Fibroblast of peridontal ligament (primary cell): Measurements from ENCODE around the gene TRIM58.

ENCODE experiments used
- DNase-seq: peaks from one replicate; pipeline ENCODE4 v3.0.0-alpha.2; 2010; ENCODE audit errors: extremely low read depth

TRIM58 gene, protein sequence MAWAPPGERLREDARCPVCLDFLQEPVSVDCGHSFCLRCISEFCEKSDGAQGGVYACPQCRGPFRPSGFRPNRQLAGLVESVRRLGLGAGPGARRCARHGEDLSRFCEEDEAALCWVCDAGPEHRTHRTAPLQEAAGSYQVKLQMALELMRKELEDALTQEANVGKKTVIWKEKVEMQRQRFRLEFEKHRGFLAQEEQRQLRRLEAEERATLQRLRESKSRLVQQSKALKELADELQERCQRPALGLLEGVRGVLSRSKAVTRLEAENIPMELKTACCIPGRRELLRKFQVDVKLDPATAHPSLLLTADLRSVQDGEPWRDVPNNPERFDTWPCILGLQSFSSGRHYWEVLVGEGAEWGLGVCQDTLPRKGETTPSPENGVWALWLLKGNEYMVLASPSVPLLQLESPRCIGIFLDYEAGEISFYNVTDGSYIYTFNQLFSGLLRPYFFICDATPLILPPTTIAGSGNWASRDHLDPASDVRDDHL

DNA sequence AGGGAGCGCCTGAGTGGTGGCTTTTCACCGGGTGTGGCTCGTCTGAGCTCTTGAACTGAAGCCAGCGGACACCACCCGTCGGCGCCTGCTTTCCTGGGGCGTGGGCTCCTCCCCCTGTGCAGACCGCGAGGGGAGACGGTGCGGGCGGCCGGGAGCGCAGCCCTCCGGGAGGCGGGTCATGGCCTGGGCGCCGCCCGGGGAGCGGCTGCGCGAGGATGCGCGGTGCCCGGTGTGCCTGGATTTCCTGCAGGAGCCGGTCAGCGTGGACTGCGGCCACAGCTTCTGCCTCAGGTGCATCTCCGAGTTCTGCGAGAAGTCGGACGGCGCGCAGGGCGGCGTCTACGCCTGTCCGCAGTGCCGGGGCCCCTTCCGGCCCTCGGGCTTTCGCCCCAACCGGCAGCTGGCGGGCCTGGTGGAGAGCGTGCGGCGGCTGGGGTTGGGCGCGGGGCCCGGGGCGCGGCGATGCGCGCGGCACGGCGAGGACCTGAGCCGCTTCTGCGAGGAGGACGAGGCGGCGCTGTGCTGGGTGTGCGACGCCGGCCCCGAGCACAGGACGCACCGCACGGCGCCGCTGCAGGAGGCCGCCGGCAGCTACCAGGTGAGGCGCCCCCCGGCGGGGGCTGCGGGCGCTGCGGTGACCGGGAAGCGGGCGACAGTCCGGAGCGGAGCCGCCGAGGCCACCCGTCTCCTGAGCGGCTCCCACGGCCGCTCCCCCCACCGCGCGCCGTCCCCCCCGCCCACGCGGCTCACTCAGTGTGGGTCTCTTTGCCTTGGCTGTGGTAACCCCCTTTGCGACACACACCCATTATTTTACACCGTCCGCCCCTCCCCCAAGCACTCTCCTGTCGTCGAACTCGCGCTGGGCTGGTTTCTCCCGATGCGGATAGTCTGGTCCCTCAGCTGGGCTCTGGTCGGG, at the start of gene TRIM58:
TSS of gene TRIM58 (plus strand) at position 119 of the 916 bp plus-strand sequence. CDS start at position 179, 60 bp downstream.
- DNase-seq, result no peak

DNA sequence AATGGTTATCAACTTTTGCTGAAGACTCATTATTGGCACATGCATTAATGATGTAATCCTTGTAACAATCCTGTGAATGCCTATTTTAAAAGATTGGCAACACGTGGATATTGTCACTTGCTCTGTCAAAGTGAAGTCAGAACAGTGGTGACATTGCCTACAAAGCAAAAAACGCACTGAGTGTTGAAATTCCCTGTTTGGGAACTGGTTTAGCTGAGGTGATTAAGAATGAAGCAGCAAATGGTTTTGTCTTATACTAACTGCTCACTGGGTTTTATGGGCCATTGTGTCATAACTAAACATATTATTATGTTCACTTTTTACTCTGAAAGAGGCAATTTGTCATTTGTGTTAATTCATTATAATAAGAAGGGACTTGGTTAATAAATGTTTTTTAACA, 44.4 kb upstream of the TRIM58 start:
- DNase-seq, result no peak

DNA sequence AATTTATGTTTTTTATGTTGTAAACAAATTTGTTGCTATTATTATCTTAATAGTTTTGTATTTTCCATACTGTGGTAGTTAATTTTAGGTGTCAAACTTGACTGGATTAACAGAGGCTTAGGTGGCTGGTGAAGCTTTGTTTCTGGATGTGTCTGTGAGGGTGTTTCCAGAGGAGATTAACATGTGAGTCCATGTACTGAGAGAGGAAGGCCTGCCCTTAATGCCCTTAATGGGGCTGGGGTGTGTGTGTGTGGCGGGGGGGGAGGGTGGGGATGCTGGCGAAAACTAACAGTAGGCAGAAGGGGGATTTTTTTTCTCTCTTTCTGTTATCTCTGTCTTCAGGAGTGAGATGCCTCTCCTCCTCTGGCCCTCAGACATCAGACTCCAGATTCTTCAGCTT, 34.9 kb upstream of the TRIM58 start:
- no peak for DNase-seq

DNA sequence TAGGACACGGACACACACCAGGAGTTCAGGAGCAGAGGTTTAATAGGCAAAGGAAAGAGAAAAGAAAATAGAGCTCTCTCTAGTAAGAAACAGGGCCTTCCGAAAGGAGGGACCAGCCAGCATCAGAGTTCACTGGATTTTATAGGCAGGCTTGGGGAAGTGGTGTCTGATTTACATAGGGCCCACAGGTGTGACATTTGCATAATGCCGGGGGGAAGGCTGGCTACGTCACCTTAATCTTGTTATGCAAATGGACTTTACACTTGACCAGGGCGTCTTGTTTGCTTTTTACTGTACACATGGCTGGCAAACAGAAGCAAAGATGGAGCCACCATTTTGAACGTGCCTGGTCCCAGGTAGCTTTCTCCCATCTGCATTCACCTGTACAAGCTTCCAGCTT, 33.0 kb upstream of the TRIM58 start, which contains the start of gene OR14A16:
TSS of gene OR14A16 (minus strand) at position 97 of the 400 bp plus-strand sequence. CDS start 8,390 bp downstream, outside the sequence.
- DNase-seq, result no peak

DNA sequence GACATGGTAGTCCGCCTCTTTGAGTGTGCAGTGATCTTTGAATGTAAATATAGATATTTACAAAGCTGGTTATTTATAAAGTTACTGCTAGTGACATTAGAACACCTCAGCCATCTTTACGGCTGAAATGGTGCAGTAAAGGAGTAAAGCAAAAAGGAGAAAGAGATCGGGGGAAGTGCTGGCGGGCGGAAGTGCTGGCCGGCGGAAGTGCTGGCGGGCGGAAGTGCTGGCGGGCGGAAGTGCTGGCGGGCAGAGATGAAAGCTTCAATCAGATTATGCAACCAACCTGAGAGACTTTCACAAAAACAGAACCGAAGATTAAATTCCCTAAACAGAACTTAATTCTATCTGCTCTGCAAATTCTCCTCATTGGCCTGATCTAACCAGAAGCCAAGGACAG, 31.6 kb upstream of the TRIM58 start:
- DNase-seq, result no peak

DNA sequence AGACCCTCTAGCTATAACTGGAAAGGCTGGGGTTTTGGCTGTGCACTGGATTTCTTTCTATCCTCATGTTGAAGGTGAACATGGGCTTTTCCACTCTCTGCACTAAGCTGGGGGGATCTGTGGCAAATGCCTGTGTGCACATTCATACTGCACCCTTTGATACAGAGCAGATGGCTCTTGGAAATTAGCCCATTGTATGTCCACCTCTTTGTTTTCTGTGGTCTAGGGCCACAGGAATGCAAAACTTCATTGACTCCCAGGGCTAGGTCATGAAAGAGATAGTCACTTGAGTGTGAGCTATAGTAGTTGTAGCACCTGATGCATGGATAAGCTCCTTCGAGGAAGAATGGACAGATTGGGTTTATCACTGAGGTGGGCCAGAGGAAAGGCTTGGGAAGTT, 27.3 kb upstream of the TRIM58 start:
- DNase-seq, result no peak

DNA sequence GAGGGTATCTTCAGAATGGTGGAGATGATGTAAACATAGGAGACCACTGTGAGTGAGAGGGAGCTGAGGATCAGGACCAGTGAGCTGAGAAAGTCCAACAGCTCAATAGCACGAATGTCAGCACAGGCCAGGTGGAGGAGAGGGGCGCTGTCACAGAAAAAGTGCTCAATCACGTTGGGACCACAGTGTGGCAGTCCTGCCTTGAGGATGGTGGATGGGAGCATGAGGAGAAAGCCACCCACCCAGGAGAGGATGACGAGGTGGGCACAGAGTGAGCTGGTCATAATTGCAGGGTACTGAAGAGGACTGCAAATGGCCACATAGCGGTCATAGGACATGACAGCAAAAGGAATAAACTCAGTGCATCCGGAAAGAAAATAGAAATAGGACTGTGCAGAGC, 23.4 kb upstream of the TRIM58 start:
- DNase-seq, result no peak

DNA sequence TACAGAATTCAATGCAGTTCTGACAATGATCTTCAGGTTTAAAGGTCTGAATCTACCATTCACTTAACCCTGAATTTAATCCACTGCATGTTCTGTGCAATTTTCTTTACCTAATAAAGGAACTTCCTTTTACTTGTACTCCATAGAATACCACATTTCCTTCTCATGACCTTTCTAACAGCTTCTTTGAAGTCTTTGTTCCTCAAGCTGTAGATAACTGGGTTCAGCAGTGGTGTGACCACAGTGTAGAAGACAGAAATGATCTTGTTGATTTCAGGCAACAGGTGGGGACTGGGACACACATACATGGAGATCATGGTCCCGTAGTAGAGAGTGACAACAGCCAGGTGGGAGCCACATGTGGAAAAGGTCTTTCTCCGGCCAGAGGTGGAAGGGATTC, 16.2 kb upstream of the TRIM58 start:
- DNase-seq, result no peak

DNA sequence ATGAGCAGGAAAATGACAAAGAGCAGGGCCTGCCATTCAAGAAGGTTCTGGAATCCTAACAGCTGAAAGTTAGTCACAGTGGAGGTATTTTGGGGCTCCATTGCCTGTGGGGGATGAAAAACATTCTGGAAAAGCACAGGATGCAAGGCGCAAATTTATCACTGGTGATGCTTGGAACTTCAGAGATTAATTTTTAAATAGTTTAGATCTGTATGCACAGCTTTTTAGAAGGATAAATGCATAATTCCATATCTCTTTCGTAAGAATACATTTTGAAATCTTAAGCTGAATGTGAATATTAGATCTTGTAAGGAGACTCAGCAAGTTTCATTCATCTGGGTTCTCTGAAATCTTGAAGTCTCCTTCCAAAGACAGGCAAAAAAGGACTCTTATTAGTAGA, 15.2 kb upstream of the TRIM58 start, which contains the start of gene OR11L1:
TSS of gene OR11L1 (minus strand) at position 101 of the 400 bp plus-strand sequence. CDS start at position 101, 0 bp downstream.
- DNase-seq, result no peak

DNA sequence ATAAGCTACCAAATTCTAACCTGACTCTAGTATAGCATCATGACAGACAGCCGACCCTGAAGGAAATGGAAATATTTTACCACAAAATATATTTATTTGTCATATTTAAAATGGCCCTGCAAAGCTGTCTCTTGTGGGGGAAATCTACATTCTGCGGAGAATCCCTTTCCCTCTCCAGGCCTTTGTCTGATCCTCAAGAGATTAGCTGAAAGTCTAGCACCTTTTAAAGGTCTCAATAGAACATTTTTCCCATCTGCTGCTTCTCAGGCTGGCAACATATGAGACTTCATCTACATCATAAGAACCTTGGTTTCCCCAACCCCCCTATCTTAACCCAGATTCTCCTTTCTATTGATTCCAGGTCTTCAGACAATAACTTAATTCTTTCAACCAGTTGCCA, 13.6 kb upstream of the TRIM58 start:
- no peak for DNase-seq

DNA sequence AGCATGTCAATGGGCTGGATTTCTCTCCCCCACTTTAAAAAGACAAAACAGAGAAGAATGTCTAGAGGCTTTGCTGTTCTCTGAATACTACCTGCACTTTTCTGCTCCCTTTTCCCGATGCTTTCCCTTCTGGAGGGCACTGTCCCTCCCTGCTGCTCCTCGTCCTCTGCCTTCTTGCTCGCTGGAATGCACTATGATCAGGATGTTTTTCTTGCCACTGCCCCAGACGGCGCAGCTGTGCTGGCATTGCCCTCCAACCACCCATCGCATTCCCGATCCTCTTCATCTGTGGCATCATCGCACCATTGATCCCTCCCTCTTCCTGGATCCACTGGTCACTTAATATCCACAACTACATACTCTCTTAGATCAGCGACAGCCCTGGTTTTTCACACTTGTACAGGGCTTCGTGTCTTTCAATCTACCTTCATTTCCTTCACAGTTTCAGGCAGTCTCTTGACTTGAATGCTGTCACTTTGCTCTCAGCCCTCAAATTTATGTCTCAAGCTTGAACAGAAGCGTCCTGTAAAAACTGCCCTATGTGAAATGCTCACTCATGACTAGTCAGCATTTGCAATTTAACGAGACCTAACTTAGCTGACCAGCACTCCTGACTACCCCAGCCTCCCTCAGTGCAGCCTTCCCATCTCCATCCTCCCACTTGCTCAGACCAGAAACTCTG, 11.8 kb upstream of the TRIM58 start:
- DNase-seq, result no peak

DNA sequence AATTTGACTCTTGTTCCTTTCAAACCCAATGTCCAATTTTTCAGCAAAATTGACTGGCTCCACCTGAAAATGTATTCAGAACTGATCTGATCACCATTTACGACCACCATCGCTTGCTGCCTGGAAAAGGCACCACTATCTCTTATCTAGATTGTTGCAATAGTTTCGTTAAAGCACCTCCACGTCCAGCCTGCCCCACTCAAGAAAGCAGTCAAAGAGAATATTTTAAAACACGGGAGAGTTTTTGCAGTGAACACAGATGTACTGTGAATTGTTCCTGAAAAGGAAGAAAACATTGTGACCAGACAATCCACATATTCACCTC, 11.3 kb upstream of the TRIM58 start:
- no peak for DNase-seq

DNA sequence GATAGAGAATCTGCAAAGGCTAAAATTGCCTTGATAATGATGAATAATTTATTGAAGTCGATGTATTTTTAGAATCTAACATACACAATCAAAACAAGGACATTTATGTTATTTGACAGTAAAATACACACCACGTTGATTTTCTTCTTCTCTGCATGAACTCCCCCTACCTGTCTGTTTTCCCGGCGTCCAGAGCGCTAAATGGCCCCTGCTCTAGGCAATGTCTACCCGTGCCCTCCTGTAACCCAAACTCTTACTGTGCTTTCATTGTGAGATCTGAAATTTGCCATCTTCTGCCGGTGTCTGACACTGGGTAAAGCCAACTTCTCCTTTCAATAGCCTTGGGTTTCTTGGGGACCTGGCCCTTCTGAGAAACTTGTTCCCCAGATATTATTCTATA, 8.6 kb upstream of the TRIM58 start:
- no peak for DNase-seq

DNA sequence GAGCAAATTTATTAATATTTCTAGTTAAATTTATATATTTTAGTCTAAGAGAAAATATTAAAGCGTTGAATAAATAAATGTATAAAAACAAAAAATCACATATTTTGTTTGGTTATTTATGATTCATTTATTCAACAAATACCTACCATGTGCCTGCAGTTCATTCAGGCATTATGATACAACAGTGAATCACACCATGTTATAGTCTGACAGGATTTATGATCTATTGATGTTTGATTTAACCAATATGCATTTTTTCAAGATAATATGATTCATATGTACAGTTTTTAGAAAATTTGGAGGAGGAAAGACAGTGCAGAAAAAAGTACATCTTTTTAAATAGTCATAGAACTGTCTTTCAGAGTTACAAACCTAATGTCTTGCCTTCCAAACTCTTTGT, 7.4 kb upstream of the TRIM58 start:
- no peak for DNase-seq

DNA sequence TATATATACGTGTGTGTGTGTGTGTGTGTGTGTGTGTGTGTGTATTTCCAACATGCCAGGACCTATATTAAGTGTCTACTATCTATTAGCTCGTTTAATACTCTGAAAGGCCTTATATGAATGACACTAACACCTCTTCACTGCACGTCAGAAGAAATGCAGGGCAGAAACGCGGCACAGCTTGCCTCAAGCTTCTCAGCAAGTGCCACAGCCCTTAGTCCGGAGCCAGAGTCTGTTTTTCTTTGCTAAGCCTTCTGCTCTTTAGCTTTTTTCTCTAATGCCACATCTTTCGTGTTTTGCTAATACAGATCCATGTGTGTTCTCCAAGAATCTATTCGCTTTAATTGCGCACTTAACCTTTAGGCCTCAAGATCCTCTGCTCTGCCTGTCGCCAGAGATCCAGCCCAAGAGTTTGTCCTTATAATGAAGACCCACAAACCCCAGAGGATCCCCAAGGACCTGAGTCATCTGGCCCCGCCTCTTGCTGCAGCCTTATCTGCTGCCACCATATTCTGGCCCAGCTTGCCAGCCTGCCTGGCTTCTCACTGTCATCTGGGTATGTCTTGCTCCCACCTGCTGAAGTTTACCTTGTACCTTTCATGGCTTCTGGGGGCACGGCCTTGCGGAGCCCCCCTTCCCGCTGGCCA, 2.0 kb upstream of the TRIM58 start:
- DNase-seq, result no peak

DNA sequence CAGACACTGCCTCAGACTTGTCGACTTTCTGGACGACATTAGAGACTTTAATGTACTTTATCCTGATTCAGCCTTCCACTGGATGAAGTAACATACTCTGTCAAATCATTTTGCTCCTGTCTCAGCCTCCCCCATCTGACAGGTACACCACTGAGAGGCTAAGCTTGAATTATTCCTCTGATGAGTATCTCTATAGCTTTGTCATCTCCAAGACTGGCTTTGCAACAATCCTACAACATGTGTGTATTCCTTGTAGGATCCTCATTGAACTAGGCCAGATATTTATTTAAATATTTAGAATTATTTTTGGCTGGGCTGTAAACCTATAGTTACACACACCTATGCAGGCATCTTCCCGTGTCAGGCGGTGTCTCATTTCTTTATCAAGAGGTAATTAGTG, 1.1 kb upstream of the TRIM58 start:
- DNase-seq, result no peak

DNA sequence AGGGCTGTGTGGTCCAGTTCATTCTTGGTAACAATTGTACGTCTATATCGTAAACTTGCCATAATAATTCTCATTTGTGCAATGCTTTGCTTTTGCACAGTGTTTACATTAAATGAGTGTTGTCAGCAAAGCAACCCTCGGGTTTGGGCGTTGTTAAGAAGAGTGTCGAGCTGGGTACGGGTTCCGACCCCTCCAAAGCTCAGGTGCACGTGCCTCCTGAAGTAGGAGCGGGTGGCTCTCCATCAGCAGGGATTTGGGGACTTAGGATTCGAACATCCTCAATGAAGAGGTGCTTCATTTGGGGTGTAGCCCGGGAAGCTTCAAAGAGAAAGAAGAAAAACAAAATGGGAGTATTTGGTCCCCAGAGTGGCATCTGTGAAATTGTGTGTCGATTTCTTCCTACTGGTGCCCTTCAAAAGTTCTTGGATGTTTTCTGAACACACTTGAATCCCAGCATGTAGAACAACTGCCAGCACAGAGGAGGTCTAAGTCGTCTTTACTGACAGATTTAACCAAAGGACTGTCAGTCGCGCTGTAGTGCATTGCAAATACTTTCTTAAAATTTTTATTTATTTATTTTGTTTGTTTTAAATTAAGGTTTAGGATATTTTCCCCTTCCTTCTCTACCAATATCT, 1.1 kb downstream of the TRIM58 start:
- no peak for DNase-seq

DNA sequence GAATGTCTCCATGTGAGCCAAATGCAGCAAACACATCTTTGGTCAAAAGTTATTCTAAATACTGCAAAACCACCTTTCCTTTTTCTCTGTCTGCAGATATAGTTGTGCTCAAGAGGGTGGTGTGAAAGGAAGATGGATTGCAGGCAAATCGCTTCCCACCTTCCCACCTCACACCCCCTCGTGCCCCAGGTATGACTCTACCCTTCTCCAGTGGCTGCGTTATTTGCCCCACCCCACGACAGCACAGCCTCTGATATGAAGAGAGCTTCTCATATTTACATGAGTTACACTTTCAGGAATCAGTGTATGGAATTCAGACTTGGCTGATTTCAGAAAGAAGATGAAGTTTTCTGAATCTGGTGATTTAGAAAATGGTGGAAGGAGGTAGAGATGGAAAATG, 5.8 kb downstream of the TRIM58 start:
- no peak for DNase-seq

DNA sequence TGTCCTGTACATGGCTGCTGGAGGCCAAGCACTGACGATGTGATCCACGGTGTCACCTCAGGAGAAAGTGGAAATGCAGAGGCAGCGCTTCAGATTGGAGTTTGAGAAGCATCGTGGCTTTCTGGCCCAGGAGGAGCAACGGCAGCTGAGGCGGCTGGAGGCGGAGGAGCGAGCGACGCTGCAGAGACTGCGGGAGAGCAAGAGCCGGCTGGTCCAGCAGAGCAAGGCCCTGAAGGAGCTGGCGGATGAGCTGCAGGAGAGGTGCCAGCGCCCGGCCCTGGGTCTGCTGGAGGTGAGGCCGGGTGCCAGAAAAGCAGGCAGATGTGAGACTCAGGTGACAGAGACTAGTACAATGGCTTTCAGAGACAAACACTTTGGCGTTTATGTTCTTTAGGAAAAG, 7.7 kb downstream of the TRIM58 start:
- DNase-seq, result no peak

DNA sequence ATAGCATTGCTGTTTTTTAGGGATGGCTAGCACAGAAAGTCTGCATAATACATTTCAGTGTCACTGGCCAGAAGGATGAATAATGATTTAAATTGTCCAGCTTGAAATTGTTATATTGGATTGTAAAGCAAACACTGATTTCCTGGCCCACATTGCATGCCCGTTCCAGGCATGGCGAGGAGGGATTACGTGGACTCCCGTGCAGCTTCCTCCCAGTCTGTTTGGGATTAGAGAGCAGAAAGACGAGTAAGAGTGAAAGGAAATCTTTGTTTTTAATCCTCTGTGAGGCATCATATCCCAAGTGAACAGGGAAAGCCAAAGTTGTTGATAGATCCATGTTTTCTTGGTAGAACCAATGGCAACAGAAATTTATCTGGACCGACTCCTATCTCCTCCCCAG, 8.4 kb downstream of the TRIM58 start:
- no peak for DNase-seq

DNA sequence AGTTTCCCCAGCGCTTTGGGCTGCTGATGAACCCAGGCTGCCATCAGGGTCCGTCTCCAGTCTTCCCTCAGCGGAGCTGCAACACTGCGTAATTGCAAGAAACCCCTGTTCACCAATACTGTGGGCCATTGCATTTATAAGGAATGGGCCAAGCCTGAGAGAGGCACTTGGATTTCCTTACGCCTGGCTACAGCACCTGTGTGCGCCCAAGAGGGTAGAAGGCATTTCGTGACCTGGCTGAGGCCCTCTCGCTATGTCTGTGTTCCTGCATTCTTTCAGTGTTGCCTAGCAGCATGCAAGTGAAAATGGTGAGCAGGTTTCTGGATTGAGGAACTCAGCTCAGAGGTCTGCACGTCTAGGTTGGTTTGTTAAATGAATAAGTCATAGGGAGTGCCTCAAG, 26.4 kb downstream of the TRIM58 start:
- DNase-seq, result no peak
